OCI-LY1 (cell line): ENCODE measurements around the gene BBS9.

ENCODE experiments used
- H2AFZ ChIP-seq: fragments of 200-600 bp; sonication (generic), shearing (Covaris generic); 2 replicates; pipeline ENCODE4 v1.6.0; 2014; ENCODE audit warnings: antibody characterized with exemption, mild to moderate bottlenecking, low read length
- H3F3A ChIP-seq: fragments of 200-600 bp; sonication (generic), shearing (Covaris generic); 2 replicates; pipeline ENCODE4 v1.6.0; 2014; ENCODE audit warnings: mild to moderate bottlenecking, antibody characterized with exemption, low read length, moderate library complexity; ENCODE audit not compliant: insufficient read depth
- H3K27ac ChIP-seq: fragments of 200-600 bp; sonication (generic); 2 replicates; pipeline ENCODE4 v1.5.1; 2014; ENCODE audit warnings: low read length, mixed run types, mild to moderate bottlenecking, low read depth; ENCODE audit not compliant: poor library complexity, severe bottlenecking
- H3K27me3 ChIP-seq: fragments of 200-600 bp; sonication (generic); 2 replicates; pipeline ENCODE4 v1.6.0; 2014; ENCODE audit warnings: antibody characterized with exemption, mild to moderate bottlenecking, low read length, moderate library complexity; ENCODE audit not compliant: insufficient read depth
- H3K36me3 ChIP-seq: fragments of 200-600 bp; sonication (generic); 2 replicates; pipeline ENCODE4 v1.6.1; 2014; ENCODE audit warnings: mild to moderate bottlenecking, antibody characterized with exemption, low read length, moderate library complexity, mixed read lengths; ENCODE audit not compliant: insufficient read depth
- H3K4me1 ChIP-seq: fragments of 200-600 bp; sonication (generic); 2 replicates; pipeline ENCODE4 v1.5.1; 2014; ENCODE audit warnings: mild to moderate bottlenecking, low read length, moderate library complexity; ENCODE audit not compliant: insufficient read depth, severe bottlenecking
- H3K4me2 ChIP-seq: fragments of 200-600 bp; sonication (generic), shearing (Covaris generic); 2 replicates; pipeline ENCODE4 v1.6.1; 2014; ENCODE audit warnings: low read length
- H3K4me3 ChIP-seq: fragments of 200-600 bp; sonication (generic); 2 replicates; pipeline ENCODE4 v1.5.1; 2014; ENCODE audit warnings: low read length, low read depth, mild to moderate bottlenecking, mixed read lengths; ENCODE audit not compliant: poor library complexity, severe bottlenecking
- H3K79me2 ChIP-seq: fragments of 200-600 bp; shearing (Covaris generic); 2 replicates; pipeline ENCODE4 v1.6.1; 2016; ENCODE audit warnings: mixed run types, low read length, mixed read lengths; ENCODE audit not compliant: insufficient read depth
- H3K9ac ChIP-seq: fragments of 200-600 bp; sonication (generic), shearing (Covaris generic); 2 replicates; pipeline ENCODE4 v1.6.1; 2014; ENCODE audit warnings: mild to moderate bottlenecking, low read length, mixed read lengths
- H3K9me2 ChIP-seq: fragments of 200-600 bp; sonication (generic), shearing (Covaris generic); 2 replicates; pipeline ENCODE4 v1.6.1; 2014; ENCODE audit warnings: low read depth, mild to moderate bottlenecking, low read length, mixed read lengths
- H3K9me3 ChIP-seq: fragments of 200-600 bp; shearing (Covaris generic); 2 replicates; pipeline ENCODE4 v1.6.1; 2014; ENCODE audit warnings: low read length, mixed read lengths
- H4K20me1 ChIP-seq: fragments of 200-600 bp; sonication (generic), shearing (Covaris generic); 2 replicates; pipeline ENCODE4 v1.6.0; 2016; ENCODE audit warnings: mild to moderate bottlenecking, low read length; ENCODE audit not compliant: insufficient read depth
- CTCF ChIP-seq: fragments of 200-600 bp; sonication (generic), shearing (Covaris generic); IDR thresholded peaks from 2 replicates; pipeline ENCODE4 v1.5.1; 2017; ENCODE audit warnings: mild to moderate bottlenecking, antibody characterized with exemption, low read length, moderate library complexity, mixed read lengths
- EZH2 ChIP-seq: fragments of 200-600 bp; sonication (generic), shearing (Covaris generic); IDR thresholded peaks from 2 replicates; pipeline ENCODE4 v1.8.0; 2017; ENCODE audit warnings: borderline replicate concordance, mixed run types, mild to moderate bottlenecking, antibody characterized with exemption, low read length, moderate library complexity, mixed read lengths

BBS9 gene

DNA sequence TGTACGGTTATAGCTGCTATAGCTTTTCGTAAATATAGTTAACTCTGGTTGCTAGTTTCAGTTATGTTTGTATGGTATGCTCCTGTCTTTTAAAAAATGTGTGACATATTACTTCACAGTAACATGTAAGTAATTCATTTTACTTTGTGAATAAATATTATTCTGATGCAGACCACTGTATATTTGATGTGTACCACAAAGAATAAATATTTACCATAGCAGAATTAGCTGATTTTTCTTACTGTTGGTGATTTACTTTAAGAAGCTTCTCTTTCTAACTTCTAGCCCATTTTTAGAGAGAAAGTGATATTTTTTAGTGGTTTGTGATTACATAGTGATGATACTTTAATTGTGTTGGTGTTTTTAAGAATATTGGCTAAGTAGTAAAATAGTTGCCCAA lies 292.8 kb downstream of the BBS9 start:
- Histone ChIP-seq H3F3A (no peaks in the 10 kb centered on the region), H4K20me1 (no peaks in the 10 kb centered on the region), H3K4me1 (no peaks in the 10 kb centered on the region), H3K27me3 (no peaks in the 10 kb centered on the region), H3K4me2 (no peak overlapping the region), H2AFZ (no peak overlapping the region), H3K36me3 (no peaks in the 10 kb centered on the region), H3K4me3 (no peak overlapping the region), H3K9me3 (no peaks in the 10 kb centered on the region), H3K9me2 (no peaks in the 10 kb centered on the region), H3K27ac (no peak overlapping the region), H3K79me2 (no peaks in the 10 kb centered on the region), H3K9ac (no peak overlapping the region)
- TF ChIP-seq CTCF (no peak), EZH2 (no peak)

GRCh38 chr7:33422825-33423645 lies 293.7 kb downstream of the BBS9 start:
- no peak overlapping the region for H3K4me2 ChIP-seq
- no peaks in the 10 kb centered on the region for H3K9me3 ChIP-seq
- no peak overlapping the region for H3K9ac ChIP-seq
- H3K4me1 ChIP-seq, result no peaks in the 10 kb centered on the region
- H2AFZ ChIP-seq, result no peak overlapping the region
- H3F3A ChIP-seq, result no peaks in the 10 kb centered on the region
- H3K27me3 ChIP-seq, result no peaks in the 10 kb centered on the region
- no peaks in the 10 kb centered on the region for H4K20me1 ChIP-seq
- no peak for TF ChIP-seq EZH2
- TF ChIP-seq CTCF, result no peak
- H3K36me3 ChIP-seq, result no peaks in the 10 kb centered on the region
- no peaks in the 10 kb centered on the region for H3K9me2 ChIP-seq
- H3K27ac ChIP-seq, result no peak overlapping the region
- no peaks in the 10 kb centered on the region for H3K79me2 ChIP-seq
- no peak overlapping the region for H3K4me3 ChIP-seq

GRCh38 chr7:33423646-33424020 lies 294.3 kb downstream of the BBS9 start:
- Histone ChIP-seq H3F3A (no peaks in the 10 kb centered on the region), H4K20me1 (no peaks in the 10 kb centered on the region), H3K4me3 (no peak overlapping the region), H3K4me1 (no peaks in the 10 kb centered on the region), H3K79me2 (no peaks in the 10 kb centered on the region), H3K36me3 (no peaks in the 10 kb centered on the region), H2AFZ (no peak overlapping the region), H3K4me2 (no peak overlapping the region), H3K9me3 (no peaks in the 10 kb centered on the region), H3K9me2 (no peaks in the 10 kb centered on the region), H3K27me3 (no peaks in the 10 kb centered on the region), H3K27ac (no peak overlapping the region), H3K9ac (no peak overlapping the region)
- TF ChIP-seq EZH2 (no peak), CTCF (peak; percentile 69)
